MV-4-11 (cell line): ENCODE measurements around the gene PNKP.
A peak's percentile ranks its signal among the peaks of the same experiment; 100 is the strongest.

Experiments
- DNase-seq: peaks from one replicate; lab custom pipeline; 2025; lab: John Stamatoyannopoulos, UW

PNKP gene

DNA sequence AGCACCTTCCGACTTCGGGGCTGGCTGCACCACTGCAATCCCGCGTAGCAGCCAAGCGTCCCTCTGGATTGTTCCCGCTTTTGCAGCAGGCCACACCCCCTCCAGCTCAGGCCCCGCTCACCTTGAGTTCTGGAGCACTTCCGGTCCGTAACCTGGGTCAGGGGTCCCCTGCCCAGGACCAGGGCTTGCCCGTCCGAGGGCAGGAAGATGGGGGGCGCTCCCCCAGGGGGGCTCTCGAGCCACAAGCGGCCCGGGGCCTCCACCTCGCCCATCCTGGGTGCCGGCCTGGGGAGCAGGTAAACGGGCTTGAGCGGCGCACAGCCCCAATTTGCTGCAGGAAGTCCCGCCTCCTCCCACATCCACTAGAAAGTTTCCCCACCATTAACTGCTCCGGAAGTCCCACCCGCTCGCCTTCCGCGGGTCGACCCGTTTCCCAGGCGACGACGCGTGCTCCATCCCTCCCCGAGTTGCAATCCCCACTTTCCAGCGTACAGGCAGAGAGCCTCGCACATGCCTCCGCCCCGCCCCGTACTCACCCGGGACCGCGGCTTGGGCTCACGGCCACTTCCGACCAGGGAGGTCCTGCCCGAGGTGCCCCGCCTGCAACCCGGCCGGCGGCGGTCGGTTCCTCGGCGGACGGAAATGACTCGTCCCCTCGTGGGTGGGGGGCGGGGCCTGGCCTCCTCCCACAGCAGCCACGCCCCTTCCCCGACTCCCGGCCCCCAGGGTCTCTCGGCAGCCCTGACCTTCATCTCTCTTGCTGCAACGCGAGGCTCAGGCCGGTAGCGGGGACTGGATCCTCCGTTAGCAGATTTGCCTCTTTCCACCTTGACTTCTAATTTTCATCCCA lies at the start of gene PNKP:
Gene PNKP (minus strand): TSS at position 644 of the 850 bp plus-strand sequence. CDS start 372 bp downstream, at position 272.
- peak; percentile 87 for DNase-seq

DNA sequence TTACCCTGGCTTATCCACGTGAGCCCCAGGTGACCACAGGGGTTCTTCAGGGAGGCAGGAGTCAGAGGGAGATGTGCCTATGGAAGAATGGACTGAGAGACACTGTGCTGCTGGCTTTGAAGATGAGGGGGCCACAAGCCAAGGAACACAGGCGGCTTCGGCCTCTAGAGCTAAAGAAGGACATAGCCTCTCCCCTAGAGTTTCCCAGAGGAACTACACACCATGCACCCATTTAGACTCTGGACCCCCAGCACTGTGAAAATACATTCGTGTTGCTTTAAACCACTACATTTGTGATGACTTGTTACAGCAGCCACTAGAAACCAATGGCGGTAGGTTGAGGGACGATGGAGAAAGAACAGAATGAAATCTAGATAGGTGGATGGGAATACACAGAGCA lies 47.9 kb upstream of the PNKP start:
- no peak for DNase-seq

- DNase-seq = no peak
Observed at GRCh38 chr19:49913720-49914119, 46.3 kb upstream of the PNKP start.

- DNase-seq = peak; percentile 45
Observed at GRCh38 chr19:49912965-49913685, 45.7 kb upstream of the PNKP start.

GRCh38 chr19:49911381-49912145 lies 44.2 kb upstream of the PNKP start:
- peak; percentile 83 for DNase-seq

DNA sequence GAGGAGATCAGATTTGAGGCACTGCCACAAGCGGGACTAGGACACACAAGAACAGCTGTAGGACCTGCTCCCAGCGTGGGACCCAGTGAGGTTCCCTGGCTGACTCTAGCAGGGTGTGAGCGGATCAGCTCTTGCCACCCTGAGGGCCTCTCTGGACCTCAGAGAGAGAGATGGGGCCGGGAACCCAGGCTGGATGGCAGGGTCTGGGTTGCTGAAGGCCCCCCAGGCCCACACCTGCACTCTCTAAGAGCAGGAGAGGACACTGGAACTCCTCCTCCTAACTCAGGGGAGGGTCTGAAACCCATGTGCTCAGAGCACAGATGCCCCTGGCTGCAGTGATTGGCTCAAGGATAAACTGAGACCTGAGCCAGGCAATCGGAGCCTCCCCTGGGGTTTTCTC lies 42.8 kb upstream of the PNKP start:
- no peak for DNase-seq

DNA sequence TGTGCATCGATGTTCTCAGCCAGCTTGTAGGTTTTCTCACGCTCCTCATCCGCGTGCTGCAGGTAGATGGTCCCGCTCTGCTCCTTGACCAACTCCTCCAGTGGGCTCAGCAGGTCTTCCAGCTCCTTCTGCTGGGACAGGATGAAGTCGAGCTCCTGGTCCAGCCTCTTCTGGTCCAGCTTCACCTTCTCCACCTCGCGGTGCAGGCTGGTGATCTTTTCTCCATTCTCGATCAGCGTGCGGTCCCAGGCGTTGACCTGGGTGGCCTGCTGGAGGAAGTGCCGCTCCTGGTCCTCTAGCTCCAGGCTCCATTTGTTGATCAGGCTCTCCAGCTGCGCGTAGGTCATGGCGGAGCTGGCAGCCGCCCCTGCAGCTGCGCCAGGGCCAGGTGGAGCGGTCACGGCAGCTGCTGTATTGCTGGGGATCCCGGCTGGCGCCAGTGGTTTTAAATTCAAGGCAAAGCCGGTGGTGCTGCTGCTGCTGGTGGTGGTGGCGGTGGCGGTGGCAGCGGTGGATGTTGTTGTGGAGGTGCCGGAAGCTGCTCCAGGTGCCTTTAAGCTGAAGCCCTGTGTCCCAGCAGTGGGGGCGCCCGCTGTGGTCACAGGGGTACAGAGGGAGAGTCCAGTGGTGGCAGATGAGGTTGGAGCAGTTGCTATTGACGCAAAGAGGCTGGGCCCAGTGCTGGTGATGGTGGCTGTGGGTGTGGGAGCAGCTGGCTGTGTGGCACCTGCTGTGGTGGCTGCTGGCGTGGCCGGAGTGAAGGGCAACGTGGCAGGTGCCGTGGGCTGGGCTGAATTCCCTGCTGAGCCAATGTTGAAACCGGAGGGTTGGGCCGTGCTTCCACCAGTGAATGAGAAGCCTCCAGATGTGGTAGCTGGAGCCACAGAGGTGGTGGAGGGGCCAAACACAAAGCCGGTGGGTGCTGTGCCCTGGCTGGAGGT lies 41.4 kb upstream of the PNKP start:
- DNase-seq = no peak

DNA sequence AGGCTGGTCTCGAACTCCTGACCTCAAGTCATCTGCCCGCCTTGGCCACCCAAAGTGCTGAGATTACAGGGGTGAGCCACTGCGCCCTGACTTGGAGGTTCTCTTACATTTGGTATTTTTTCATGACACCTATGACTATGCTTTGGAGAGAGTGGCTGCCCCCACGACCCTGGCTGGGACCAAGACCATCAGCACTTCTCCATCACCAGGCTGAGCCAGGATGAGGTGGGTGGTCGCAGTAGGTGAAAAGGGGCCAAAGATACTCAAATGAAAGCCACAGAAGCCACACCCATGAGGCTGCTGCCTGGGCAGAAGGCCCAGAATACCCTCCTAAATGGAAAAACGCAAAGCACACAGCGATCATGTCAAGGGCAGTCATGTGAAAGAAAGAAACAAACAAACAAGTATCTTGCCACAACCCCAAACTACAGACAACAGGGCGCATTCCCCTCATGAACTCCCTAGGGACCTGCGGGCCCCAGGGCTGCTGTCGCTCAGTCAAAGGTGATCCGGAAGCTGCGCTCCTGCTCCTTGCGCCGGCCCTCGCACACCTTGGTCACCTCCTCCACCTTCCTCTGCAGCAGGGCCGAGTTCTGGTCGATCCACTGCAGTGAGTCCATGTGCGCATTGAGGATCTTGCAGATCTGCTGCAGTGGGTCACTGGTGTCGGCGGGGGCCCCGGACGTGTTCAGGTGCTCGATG lies 40.5 kb upstream of the PNKP start:
- no peak for DNase-seq

GRCh38 chr19:49906879-49907564 lies 39.6 kb upstream of the PNKP start:
- DNase-seq = no peak

DNA sequence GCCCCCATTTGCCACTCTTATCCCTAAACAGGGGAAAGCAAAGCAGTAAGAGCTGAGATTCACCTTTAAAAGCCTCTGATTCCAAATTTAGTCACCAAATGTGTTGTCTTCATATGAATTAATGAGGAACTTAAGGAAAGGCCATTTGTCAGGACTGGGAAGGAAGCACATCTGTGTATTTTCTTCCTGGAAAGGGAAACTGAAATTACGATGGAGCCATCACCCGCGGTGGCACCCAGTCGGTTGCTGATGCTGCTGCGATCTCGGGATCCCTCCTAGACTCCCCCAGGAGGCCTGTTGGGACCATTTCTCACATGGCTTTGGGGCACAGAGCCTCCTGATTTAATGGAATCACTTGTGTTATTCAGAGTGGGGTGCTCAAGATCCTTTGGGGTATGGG lies 36.8 kb upstream of the PNKP start:
- DNase-seq = peak; percentile 38

GRCh38 chr19:49896863-49897621 lies 29.7 kb upstream of the PNKP start, which contains the start of gene IL4I1:
IL4I1 (minus strand) TSS chr19:49896887; CDS start chr19:49896160, 727 bp downstream.
- DNase-seq = peak; percentile 94

- DNase-seq = no peak
Observed at GRCh38 chr19:49895566-49896297, 28.4 kb upstream of the PNKP start.

DNA sequence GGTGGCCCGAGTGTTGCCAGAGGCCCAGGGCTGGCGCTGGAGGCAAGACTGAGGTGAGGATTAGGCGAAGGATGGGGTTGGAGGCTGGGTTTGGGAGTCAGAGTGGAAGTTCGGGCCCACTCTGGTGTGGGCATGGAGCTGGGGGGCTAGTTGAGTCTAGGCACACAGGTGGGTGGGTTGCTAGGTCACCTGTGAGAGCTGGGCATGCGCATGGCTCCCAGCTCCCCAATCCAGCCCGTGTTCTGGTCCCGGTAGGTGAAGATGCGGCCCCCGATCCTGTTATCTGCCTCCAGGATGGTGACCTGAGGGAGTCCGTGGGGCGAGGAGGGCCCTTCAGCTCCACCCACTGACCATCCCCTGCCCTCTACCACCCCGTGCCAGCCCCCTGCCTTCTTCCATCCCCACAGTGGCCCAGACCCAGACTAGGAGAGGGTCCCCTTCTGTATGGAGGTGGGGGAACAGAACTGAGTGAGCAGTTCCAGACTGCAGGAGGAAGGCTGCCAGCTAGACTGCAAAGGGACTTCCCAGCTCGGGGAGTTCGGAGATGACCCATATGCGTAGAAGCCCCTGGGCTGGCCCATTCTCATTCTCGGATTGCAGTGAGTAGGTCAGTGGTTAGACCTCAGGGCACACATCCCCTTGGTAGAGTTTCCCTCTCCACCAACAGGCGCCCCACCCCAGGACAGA lies 27.6 kb upstream of the PNKP start:
- DNase-seq = peak; percentile 40

DNA sequence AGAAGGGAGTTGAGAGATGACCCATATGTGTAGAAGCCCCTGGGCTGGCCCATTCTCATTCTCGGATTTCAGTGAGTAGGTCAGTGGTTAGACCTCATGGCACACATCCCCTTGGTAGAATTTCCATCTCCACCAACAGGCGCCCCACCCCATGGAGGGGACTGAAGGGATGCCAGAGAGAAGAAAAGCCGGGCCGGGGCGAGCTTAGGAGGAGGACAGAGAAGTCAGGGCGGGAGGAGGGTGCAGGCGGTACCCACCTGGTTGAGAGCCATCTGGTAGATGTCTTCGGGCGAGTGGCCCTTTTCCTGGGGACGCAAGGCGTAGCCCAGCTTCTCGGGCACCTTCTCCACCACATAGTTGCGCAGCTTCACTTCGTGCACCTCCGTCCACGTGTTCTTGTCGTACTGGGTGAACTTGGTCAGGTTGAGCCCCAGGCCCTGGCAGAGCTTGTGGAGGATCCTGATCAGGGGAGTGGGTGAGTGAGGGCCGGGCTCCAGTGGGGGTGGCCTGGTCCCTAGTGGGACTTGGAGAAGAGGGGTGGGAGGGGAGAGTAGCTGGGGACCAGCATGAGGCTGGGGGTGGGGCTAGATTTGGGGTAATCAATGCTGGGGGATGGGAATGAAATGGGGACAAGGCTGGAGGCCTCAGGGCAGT lies 26.8 kb upstream of the PNKP start:
- DNase-seq = no peak

DNA sequence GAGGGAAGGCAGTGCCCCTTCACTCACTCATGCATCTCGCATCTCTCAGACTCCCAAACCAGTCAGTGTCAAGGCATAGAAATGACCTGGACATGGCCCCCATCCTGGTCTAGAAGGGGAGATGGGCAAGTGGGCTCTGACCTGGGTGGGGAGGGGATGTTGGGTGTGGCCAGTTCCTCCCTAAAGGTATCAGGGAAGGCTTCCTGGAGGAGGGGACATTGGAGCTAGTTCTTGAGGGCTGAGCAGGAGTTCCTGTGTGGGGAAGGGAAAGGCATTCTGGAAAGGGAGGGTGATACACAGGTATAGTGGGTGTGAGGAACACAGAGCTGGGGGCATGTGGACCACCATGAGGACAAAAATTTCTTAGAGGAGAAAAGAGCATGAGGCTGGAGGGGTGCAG lies 25.3 kb upstream of the PNKP start:
- DNase-seq = no peak

GRCh38 chr19:49891393-49891792 lies 24.0 kb upstream of the PNKP start:
- no peak for DNase-seq
